ENCODE measurements around the gene NMRK2. TPM values are rescaled to one million over a fixed set of nuclear protein-coding genes. Genes with fewer than 3 reads are reported as not detected.

The NMRK2 gene
- total and polyA plus RNA-seq, 2 donors (not counting 1 experiment from before 2014, with no cell fraction given) = not detected

Small RNA genes lying within 50 kb of the gene (small RNA-seq; reads per million reads assigned to genes)
- not detected for gene RN7SL202P (ENCODE audit: insufficient read length, low read depth, low replicate concordance)
- 3,964 reads per million, percentile 99 among the genes with 10 or more reads in this experiment for gene SNORD37 (ENCODE audit: insufficient read length, low read depth, low replicate concordance)

Other genes with a start within 250 kb of the NMRK2 start
- 42.3 and 46.7 TPM in 2 replicates for gene PIP5K1C, start 232.6 kb upstream of the NMRK2 start, total RNA-seq
- gene PIP5K1C, start 232.6 kb upstream of the NMRK2 start, polyA plus RNA-seq = 10.4 and 16.8 TPM in 2 replicates
- gene TJP3, start 224.7 kb upstream of the NMRK2 start, total RNA-seq = 2.0 and 2.9 TPM in 2 replicates
- gene TJP3, start 224.7 kb upstream of the NMRK2 start, polyA plus RNA-seq = 1.9 and 2.1 TPM in 2 replicates
- 61.4 and 66.4 TPM in 2 replicates for gene APBA3, start 171.4 kb upstream of the NMRK2 start, total RNA-seq
- gene APBA3, start 171.4 kb upstream of the NMRK2 start, polyA plus RNA-seq = 78.1 and 91.2 TPM in 2 replicates
- gene MRPL54, start 170.4 kb upstream of the NMRK2 start, total RNA-seq = 48.6 and 54.3 TPM in 2 replicates
- 75.1 and 95.9 TPM in 2 replicates for gene MRPL54, start 170.4 kb upstream of the NMRK2 start, polyA plus RNA-seq
- not detected in 2 replicates for gene RAX2, start 160.8 kb upstream of the NMRK2 start, total RNA-seq
- gene RAX2, start 160.8 kb upstream of the NMRK2 start, polyA plus RNA-seq = not detected in 2 replicates
- 1.3 and 2.4 TPM in 2 replicates for gene MATK, start 146.7 kb upstream of the NMRK2 start, total RNA-seq
- 8.2 and 9.5 TPM in 2 replicates for gene MATK, start 146.7 kb upstream of the NMRK2 start, polyA plus RNA-seq
- 0.39 TPM in 1 of 2 replicates, not detected in the other for gene ZFR2, start 64.0 kb upstream of the NMRK2 start, total RNA-seq
- gene ZFR2, start 64.0 kb upstream of the NMRK2 start, polyA plus RNA-seq = 0.36 and 0.71 TPM in 2 replicates
- not detected in 2 replicates for gene ATCAY, start 52.4 kb upstream of the NMRK2 start, total RNA-seq
- gene ATCAY, start 52.4 kb upstream of the NMRK2 start, polyA plus RNA-seq = not detected in 2 replicates
- gene DAPK3, start 38.0 kb downstream of the NMRK2 start, total RNA-seq = 41.0 and 47.4 TPM in 2 replicates
- 32.6 and 55.4 TPM in 2 replicates for gene DAPK3, start 38.0 kb downstream of the NMRK2 start, polyA plus RNA-seq
- 2,947 and 3,167 TPM in 2 replicates for gene EEF2, start 52.4 kb downstream of the NMRK2 start, total RNA-seq
- gene EEF2, start 52.4 kb downstream of the NMRK2 start, polyA plus RNA-seq = 1,376 and 1,449 TPM in 2 replicates
- gene PIAS4, start 74.7 kb downstream of the NMRK2 start, total RNA-seq = 56.8 and 57.2 TPM in 2 replicates
- 10.3 and 13.7 TPM in 2 replicates for gene PIAS4, start 74.7 kb downstream of the NMRK2 start, polyA plus RNA-seq
- 62.6 and 62.8 TPM in 2 replicates for gene ZBTB7A, start 133.8 kb downstream of the NMRK2 start, total RNA-seq
- 19.4 and 24.8 TPM in 2 replicates for gene ZBTB7A, start 133.8 kb downstream of the NMRK2 start, polyA plus RNA-seq
- 137 and 138 TPM in 2 replicates for gene MAP2K2, start 191.1 kb downstream of the NMRK2 start, total RNA-seq
- gene MAP2K2, start 191.1 kb downstream of the NMRK2 start, polyA plus RNA-seq = 158 and 181 TPM in 2 replicates
- not detected in 2 replicates for gene CREB3L3, start 220.6 kb downstream of the NMRK2 start, total RNA-seq
- gene CREB3L3, start 220.6 kb downstream of the NMRK2 start, polyA plus RNA-seq = not detected in 2 replicates
- gene SIRT6, start 249.5 kb downstream of the NMRK2 start, total RNA-seq = 27.8 and 30.4 TPM in 2 replicates
- 82.2 and 93.7 TPM in 2 replicates for gene SIRT6, start 249.5 kb downstream of the NMRK2 start, polyA plus RNA-seq
- 0.37 and 1.4 TPM in 2 replicates for gene ANKRD24, start 249.6 kb downstream of the NMRK2 start, total RNA-seq
- gene ANKRD24, start 249.6 kb downstream of the NMRK2 start, polyA plus RNA-seq = 1.1 and 1.5 TPM in 2 replicates